Esophagus squamous epithelium (tissue), 4 donors: ENCODE measurements around the gene RUSF1.

Experiments
- CTCF ChIP-seq, 6 experiments: fragments of 450-650 bp in 4 of 6; fragments of 200-600 bp in 2 of 6; sonication (generic) in 2 of 6; IDR thresholded peaks; one replicate each; pipeline ENCODE4 v1.5.1; 2016 to 2019; ENCODE audit warnings: antibody characterized with exemption in 6 of 6, mild to moderate bottlenecking in 4 of 6, moderate library complexity in 4 of 6
- POLR2A ChIP-seq, 4 donors: fragments of 450-650 bp; IDR thresholded peaks; one replicate each; pipeline ENCODE4 v1.6.1; 2017; ENCODE audit warnings: antibody characterized with exemption in 4 of 4, mild to moderate bottlenecking in 4 of 4, moderate library complexity in 3 of 4

- no peak for TF ChIP-seq CTCF (IDR thresholded peaks at IDR 0.05)
- no peak for TF ChIP-seq POLR2A (IDR thresholded peaks at IDR 0.05)
Observed at GRCh38 chr16:31440516-31441184, 67.5 kb downstream of the RUSF1 start.
